HG02981 (cell line): ENCODE results near the gene SUPT6H.
A peak's percentile ranks its signal among the peaks of the same experiment; 100 is the strongest.
"Not testable (repeated sequence)": the region's sequence is repeated elsewhere in the genome, so short reads cannot be mapped to it uniquely, and the experiment has no call there.

ENCODE experiments used
- ATAC-seq: cut with Tn5 transposase; IDR thresholded peaks from one replicate; pipeline ENCODE4 v1.9.1; 2021; ENCODE audit warnings: mild to moderate bottlenecking, moderate library complexity; ENCODE audit not compliant: unreplicated experiment

SUPT6H gene

GRCh38 chr17:28717578-28718332, 55.8 kb downstream of the SUPT6H start, which contains the start of gene RAB34:
Gene RAB34 (minus strand): TSS chr17:28717868. CDS start chr17:28717266, 602 bp downstream.
- no peak for ATAC-seq

GRCh38 chr17:28718333-28719020, 56.5 kb downstream of the SUPT6H start:
- ATAC-seq = no peak

GRCh38 chr17:28719021-28719433, 57.0 kb downstream of the SUPT6H start:
- ATAC-seq = no peak

- no peak for ATAC-seq
Observed at GRCh38 chr17:28720247-28720996, 58.4 kb downstream of the SUPT6H start.

- not testable (repeated sequence) for ATAC-seq
Observed at GRCh38 chr17:28720997-28721329, 59.0 kb downstream of the SUPT6H start.

GRCh38 chr17:28722417-28723158, 60.6 kb downstream of the SUPT6H start:
- no peak for ATAC-seq

GRCh38 chr17:28723159-28723835, 61.3 kb downstream of the SUPT6H start:
- no peak for ATAC-seq

GRCh38 chr17:28723836-28724499, 62.0 kb downstream of the SUPT6H start:
- ATAC-seq = not testable (repeated sequence)

GRCh38 chr17:28724500-28725165, 62.6 kb downstream of the SUPT6H start:
- ATAC-seq = no peak

- no peak for ATAC-seq
Observed at GRCh38 chr17:28725166-28725659, 63.2 kb downstream of the SUPT6H start.

- ATAC-seq = no peak
Observed at GRCh38 chr17:28725660-28726225, 63.7 kb downstream of the SUPT6H start.

GRCh38 chr17:28726226-28726626, 64.2 kb downstream of the SUPT6H start, which contains the start of gene TLCD1:
Gene TLCD1 (minus strand): TSS chr17:28726233. CDS start chr17:28726097, 136 bp downstream.
- ATAC-seq = no peak

GRCh38 chr17:28726627-28727491, 64.9 kb downstream of the SUPT6H start:
- ATAC-seq = peak; percentile 32

- peak; percentile 29 for ATAC-seq
Observed at GRCh38 chr17:28728364-28729200, 66.6 kb downstream of the SUPT6H start, which contains the start of gene NEK8. Gene NEK8 (plus strand): TSS chr17:28728788. CDS start chr17:28728814, 26 bp downstream.

- no peak for ATAC-seq
Observed at GRCh38 chr17:28729950-28730330, 67.9 kb downstream of the SUPT6H start.

GRCh38 chr17:28733346-28733745, 71.3 kb downstream of the SUPT6H start:
- no peak for ATAC-seq
